ENCODE data around the gene CPNE1.
"Not testable (repeated sequence)": the region's sequence is repeated elsewhere in the genome, so short reads cannot be mapped to it uniquely, and the experiment has no call there.

CPNE1 gene

GRCh38 chr20:35664466-35665206 lies at the start of gene CPNE1, which contains the start of gene RBM12:
CPNE1 (minus strand) TSS chr20:35664900; CDS start chr20:35632923, 31,977 bp downstream.
RBM12 (minus strand) TSS chr20:35664900; CDS start chr20:35655322, 9,578 bp downstream.
- DNase-seq = peak; percentile 87

- no peak for DNase-seq
These were observed 49.4 kb upstream of the CPNE1 start for GRCh38 chr20:35714127-35714526.

- not testable (repeated sequence) for DNase-seq
These were observed 48.4 kb upstream of the CPNE1 start for GRCh38 chr20:35713120-35713519.

GRCh38 chr20:35711588-35712209 lies 47.0 kb upstream of the CPNE1 start:
- DNase-seq = no peak

GRCh38 chr20:35710884-35711587 lies 46.3 kb upstream of the CPNE1 start:
- no peak for DNase-seq

GRCh38 chr20:35710039-35710438 lies 45.3 kb upstream of the CPNE1 start:
- DNase-seq = no peak

- DNase-seq = no peak
These were observed 44.6 kb upstream of the CPNE1 start for GRCh38 chr20:35709259-35709658.

GRCh38 chr20:35708502-35708901 lies 43.8 kb upstream of the CPNE1 start:
- DNase-seq = no peak

GRCh38 chr20:35706591-35707529 lies 42.2 kb upstream of the CPNE1 start:
- DNase-seq = not testable (repeated sequence)

GRCh38 chr20:35705894-35706293 lies 41.2 kb upstream of the CPNE1 start:
- DNase-seq = not testable (repeated sequence)

- DNase-seq = no peak
These were observed 40.0 kb upstream of the CPNE1 start for GRCh38 chr20:35704514-35705261.

GRCh38 chr20:35702824-35703695 lies 38.4 kb upstream of the CPNE1 start:
- no peak for DNase-seq

- DNase-seq = no peak
These were observed 37.5 kb upstream of the CPNE1 start for GRCh38 chr20:35702051-35702823.

- DNase-seq = no peak
These were observed 36.0 kb upstream of the CPNE1 start for GRCh38 chr20:35700625-35701148.

GRCh38 chr20:35699957-35700624 lies 35.4 kb upstream of the CPNE1 start:
- no peak for DNase-seq

GRCh38 chr20:35699127-35699956 lies 34.6 kb upstream of the CPNE1 start, which contains the start of the genes NFS1 and ROMO1:
NFS1 (minus strand) TSS chr20:35699352; CDS start chr20:35699288, 64 bp downstream.
ROMO1 (plus strand) TSS chr20:35699405; CDS start chr20:35699633, 228 bp downstream.
- peak; percentile 34 for DNase-seq

GRCh38 chr20:35698298-35699126 lies 33.8 kb upstream of the CPNE1 start:
- no peak for DNase-seq
